Measurements from ENCODE around the gene KLF11.

- TF ChIP-seq, protein P1, sequence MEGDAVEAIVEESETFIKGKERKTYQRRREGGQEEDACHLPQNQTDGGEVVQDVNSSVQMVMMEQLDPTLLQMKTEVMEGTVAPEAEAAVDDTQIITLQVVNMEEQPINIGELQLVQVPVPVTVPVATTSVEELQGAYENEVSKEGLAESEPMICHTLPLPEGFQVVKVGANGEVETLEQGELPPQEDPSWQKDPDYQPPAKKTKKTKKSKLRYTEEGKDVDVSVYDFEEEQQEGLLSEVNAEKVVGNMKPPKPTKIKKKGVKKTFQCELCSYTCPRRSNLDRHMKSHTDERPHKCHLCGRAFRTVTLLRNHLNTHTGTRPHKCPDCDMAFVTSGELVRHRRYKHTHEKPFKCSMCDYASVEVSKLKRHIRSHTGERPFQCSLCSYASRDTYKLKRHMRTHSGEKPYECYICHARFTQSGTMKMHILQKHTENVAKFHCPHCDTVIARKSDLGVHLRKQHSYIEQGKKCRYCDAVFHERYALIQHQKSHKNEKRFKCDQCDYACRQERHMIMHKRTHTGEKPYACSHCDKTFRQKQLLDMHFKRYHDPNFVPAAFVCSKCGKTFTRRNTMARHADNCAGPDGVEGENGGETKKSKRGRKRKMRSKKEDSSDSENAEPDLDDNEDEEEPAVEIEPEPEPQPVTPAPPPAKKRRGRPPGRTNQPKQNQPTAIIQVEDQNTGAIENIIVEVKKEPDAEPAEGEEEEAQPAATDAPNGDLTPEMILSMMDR (IDR thresholded peaks at IDR 0.05) = no peak
- TF ChIP-seq EP300 (IDR thresholded peaks at IDR 0.05) = no peak
Observed at GRCh38 chr2:10016001-10016801, 27.1 kb upstream of the KLF11 start.

Measured in stomach (tissue), 4 donors.